Measurements from ENCODE around the gene NOTO. TPM values are rescaled to one million over a fixed set of nuclear protein-coding genes. Genes with fewer than 3 reads are reported as not detected.

Gene NOTO
- polyA plus RNA-seq, 2 of the 4 experiments (the other 2 are of a cell fraction), result 0.03 TPM; not detected in 1

- no peaks in the 10 kb centered on the region for H3K9me3 ChIP-seq
- ATAC-seq, result peak; percentile 80 to 87
- peaks cover 27% of the 10 kb centered on the region for H3K4me1 ChIP-seq
- peak within 1 kb of the TSS; percentile 64 for H3K4me3 ChIP-seq
- WGBS (ENCODE audit: missing lambda C conversion rate), result 1% methylated on average over 37 of the region's 69 CpGs
- peak within 1 kb of the TSS; percentile 85 to 92 for H3K27ac ChIP-seq
- TF ChIP-seq GATA3 (IDR thresholded peaks at IDR 0.05; ENCODE audit: borderline replicate concordance) (peak; percentile 41), TP53 (CRISPR knock-in tag; IDR thresholded peaks at IDR 0.05) (0 out of 2 replicates have a peak, but pooled peaks have one; percentile 43), KDM5A (IDR thresholded peaks at IDR 0.05) (0 out of 2 replicates have a peak, but pooled peaks have one; percentile 26), RFX5 (IDR thresholded peaks at IDR 0.05) (0 out of 2 replicates have a peak, but pooled peaks have one; percentile 45), CBX8 (IDR thresholded peaks at IDR 0.05) (no peak), ESRRA (IDR thresholded peaks at IDR 0.05; ENCODE audit: borderline replicate concordance, low read length) (no peak), MYC (IDR thresholded peaks at IDR 0.05; ENCODE audit: borderline replicate concordance, low read length) (peak; percentile 90), JUN (IDR thresholded peaks at IDR 0.05) (peak; percentile 97 to 98), CEBPB (IDR thresholded peaks at IDR 0.05) (0 out of 4 replicates have a peak, but pooled peaks of 1 of the 2 experiments have one; percentile 16), PBX3 (IDR thresholded peaks at IDR 0.05) (peak; percentile 79), HOXB5 (CRISPR knock-in tag; IDR thresholded peaks at IDR 0.05) (0 out of 2 replicates have a peak, but pooled peaks have one; percentile 63), PHF8 (IDR thresholded peaks at IDR 0.05; ENCODE audit: borderline replicate concordance, low read depth) (peak; percentile 99), HMGXB4 (CRISPR knock-in tag; IDR thresholded peaks at IDR 0.05; ENCODE audit: borderline replicate concordance) (peak; percentile 84; the same call in 1 of the 2 replicates), SMC3 (IDR thresholded peaks at IDR 0.05) (no peak), RARB (CRISPR knock-in tag; IDR thresholded peaks at IDR 0.05) (0 out of 2 replicates have a peak, but pooled peaks have one; percentile 37), RNF2 (IDR thresholded peaks at IDR 0.05; ENCODE audit: borderline replicate concordance, low read depth) (no peak), BCL3 (IDR thresholded peaks at IDR 0.05) (peak; percentile 98), HOXA7 (CRISPR knock-in tag; IDR thresholded peaks at IDR 0.05) (peak; percentile 89), JUNB (IDR thresholded peaks at IDR 0.05) (no peak), FOSB (CRISPR knock-in tag; IDR thresholded peaks at IDR 0.05) (peak; percentile 78; the same call in 1 of the 2 replicates), HDAC2 (IDR thresholded peaks at IDR 0.05) (no peak), POLR2A (IDR thresholded peaks at IDR 0.05; ENCODE audit: low read length) (peak; percentile 97)
- TF ChIP-seq, protein P1, sequence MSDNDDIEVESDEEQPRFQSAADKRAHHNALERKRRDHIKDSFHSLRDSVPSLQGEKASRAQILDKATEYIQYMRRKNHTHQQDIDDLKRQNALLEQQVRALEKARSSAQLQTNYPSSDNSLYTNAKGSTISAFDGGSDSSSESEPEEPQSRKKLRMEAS (IDR thresholded peaks at IDR 0.05), result peak; percentile 96
- TF ChIP-seq, protein P2, sequence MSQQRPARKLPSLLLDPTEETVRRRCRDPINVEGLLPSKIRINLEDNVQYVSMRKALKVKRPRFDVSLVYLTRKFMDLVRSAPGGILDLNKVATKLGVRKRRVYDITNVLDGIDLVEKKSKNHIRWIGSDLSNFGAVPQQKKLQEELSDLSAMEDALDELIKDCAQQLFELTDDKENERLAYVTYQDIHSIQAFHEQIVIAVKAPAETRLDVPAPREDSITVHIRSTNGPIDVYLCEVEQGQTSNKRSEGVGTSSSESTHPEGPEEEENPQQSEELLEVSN (IDR thresholded peaks at IDR 0.05; ENCODE audit: borderline replicate concordance, low read depth), result peak; percentile 57
- TF ChIP-seq, protein P3, sequence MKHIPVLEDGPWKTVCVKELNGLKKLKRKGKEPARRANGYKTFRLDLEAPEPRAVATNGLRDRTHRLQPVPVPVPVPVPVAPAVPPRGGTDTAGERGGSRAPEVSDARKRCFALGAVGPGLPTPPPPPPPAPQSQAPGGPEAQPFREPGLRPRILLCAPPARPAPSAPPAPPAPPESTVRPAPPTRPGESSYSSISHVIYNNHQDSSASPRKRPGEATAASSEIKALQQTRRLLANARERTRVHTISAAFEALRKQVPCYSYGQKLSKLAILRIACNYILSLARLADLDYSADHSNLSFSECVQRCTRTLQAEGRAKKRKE (CRISPR knock-in tag; IDR thresholded peaks at IDR 0.05; ENCODE audit: low read depth), result peak; percentile 29; the same call in 1 of the 2 replicates
- DNase-seq (ENCODE audit: low read depth in 1 of 2, low spot score in 1 of 2), result peak; percentile 87 to 95
- peak within 1 kb of the TSS; percentile 97 for H3K4me2 ChIP-seq
- POLR2A ChIA-PET, result interaction anchor here (0.6 to 2.4 kb wide), 25 partner anchors 9 to 503 kb away, joined by 3 to 16 read pairs (median 6); partner anchors contain the start of genes ALMS1, EGR4, NOTO and RAB11FIP5
- CTCF ChIA-PET, result interaction anchor here (1.9 to 8.4 kb wide), 7 partner anchors 10 to 57 kb away, joined by 5 to 36 read pairs (median 14); partner anchors contain the start of gene SMYD5
- FAIRE-seq, result no peak
These were observed 31.8 kb downstream of the NOTO start, which contains the start of gene CCT7 for GRCh38 chr2:73233932-73234832. CCT7 (plus strand) TSS chr2:73234308; CDS start chr2:73234379, 71 bp downstream.

Data from A549 (cell line).